A549 (cell line): ENCODE results near the gene ORM2.

Experiments
- BHLHE40 ChIP-seq: IDR thresholded peaks from 2 replicates; pipeline ENCODE4 v1.6.1; 2012; ENCODE audit warnings: low read depth, low read length, inconsistent platforms
- E2F6 ChIP-seq: IDR thresholded peaks from 2 replicates; pipeline ENCODE4 v1.6.1; 2012; ENCODE audit warnings: low read depth, borderline replicate concordance
- EP300 ChIP-seq, 2 experiments: fragments of >200 bp; sonication (Bioruptor Twin); formaldehyde crosslinking; IDR thresholded peaks; 2 replicates in 1 of 2; 3 replicates in 1 of 2; pipeline ENCODE4 v1.6.1; 2016 to 2017
- ESRRA ChIP-seq: fragments of 150-350 bp; IDR thresholded peaks from 2 replicates; pipeline ENCODE4 v1.6.1; 2014; ENCODE audit warnings: mild to moderate bottlenecking, low read length, borderline replicate concordance
- HOXB5 ChIP-seq: fragments of 250-450 bp; sonication (Bioruptor Pico); IDR thresholded peaks from 2 replicates; pipeline ENCODE4 v1.5.0; 2020; ENCODE audit warnings: mild to moderate bottlenecking, moderate library complexity
- JUNB ChIP-seq: fragments of >200 bp; sonication (Bioruptor Twin); formaldehyde crosslinking; IDR thresholded peaks from 2 replicates; pipeline ENCODE4 v1.6.1; 2016
- KDM1A ChIP-seq: fragments of 200-600 bp; sonication (generic); IDR thresholded peaks from 2 replicates; pipeline ENCODE4 v1.6.1; 2016; ENCODE audit warnings: low read depth, mild to moderate bottlenecking
- NR3C1 ChIP-seq: fragments of >200 bp; sonication (Bioruptor Twin); formaldehyde crosslinking; IDR thresholded peaks from 3 replicates; pipeline ENCODE4 v1.6.1; 2017
- PBX3 ChIP-seq: IDR thresholded peaks from 2 replicates; pipeline ENCODE4 v1.6.1; 2012
- POLR2A ChIP-seq: IDR thresholded peaks from 2 replicates; pipeline ENCODE4 v1.6.1; 2012; ENCODE audit warnings: mild to moderate bottlenecking, low read length
- TFCP2L1 ChIP-seq: fragments of 250-450 bp; sonication (Bioruptor Pico); IDR thresholded peaks from 2 replicates; pipeline ENCODE4 v1.5.0; 2021; ENCODE audit warnings: mild to moderate bottlenecking
- TP53 ChIP-seq: fragments of 250-450 bp; sonication (Bioruptor Pico); IDR thresholded peaks from 2 replicates; pipeline ENCODE4 v1.5.0; 2021; ENCODE audit warnings: mild to moderate bottlenecking, moderate library complexity
- ZFP36 ChIP-seq: fragments of 450-650 bp; IDR thresholded peaks from 2 replicates; pipeline ENCODE4 v1.6.1; 2014; ENCODE audit warnings: borderline replicate concordance; ENCODE audit not compliant: partially characterized antibody
- TF ChIP-seq, protein P1 (sequence below): fragments of >200 bp; sonication (Bioruptor Twin); formaldehyde crosslinking; IDR thresholded peaks from 3 replicates; pipeline ENCODE4 v1.5.1; 2016

GRCh38 chr9:114364134-114365041, 34.7 kb downstream of the ORM2 start:
- TF ChIP-seq, protein P1, sequence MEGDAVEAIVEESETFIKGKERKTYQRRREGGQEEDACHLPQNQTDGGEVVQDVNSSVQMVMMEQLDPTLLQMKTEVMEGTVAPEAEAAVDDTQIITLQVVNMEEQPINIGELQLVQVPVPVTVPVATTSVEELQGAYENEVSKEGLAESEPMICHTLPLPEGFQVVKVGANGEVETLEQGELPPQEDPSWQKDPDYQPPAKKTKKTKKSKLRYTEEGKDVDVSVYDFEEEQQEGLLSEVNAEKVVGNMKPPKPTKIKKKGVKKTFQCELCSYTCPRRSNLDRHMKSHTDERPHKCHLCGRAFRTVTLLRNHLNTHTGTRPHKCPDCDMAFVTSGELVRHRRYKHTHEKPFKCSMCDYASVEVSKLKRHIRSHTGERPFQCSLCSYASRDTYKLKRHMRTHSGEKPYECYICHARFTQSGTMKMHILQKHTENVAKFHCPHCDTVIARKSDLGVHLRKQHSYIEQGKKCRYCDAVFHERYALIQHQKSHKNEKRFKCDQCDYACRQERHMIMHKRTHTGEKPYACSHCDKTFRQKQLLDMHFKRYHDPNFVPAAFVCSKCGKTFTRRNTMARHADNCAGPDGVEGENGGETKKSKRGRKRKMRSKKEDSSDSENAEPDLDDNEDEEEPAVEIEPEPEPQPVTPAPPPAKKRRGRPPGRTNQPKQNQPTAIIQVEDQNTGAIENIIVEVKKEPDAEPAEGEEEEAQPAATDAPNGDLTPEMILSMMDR: no peak
- TF ChIP-seq HOXB5 (CRISPR knock-in tag) (no peak), JUNB (no peak), E2F6 (no peak), TFCP2L1 (CRISPR knock-in tag) (no peak), NR3C1 (no peak), TP53 (no peak), EP300 (IDR thresholded peaks at IDR 0.05) (no peak), ZFP36 (no peak), ESRRA (no peak), POLR2A (no peak), PBX3 (no peak), KDM1A (no peak), BHLHE40 (no peak)
